CMK (cell line): ENCODE data around the gene GOSR2.
"Not testable (repeated sequence)": the region's sequence is repeated elsewhere in the genome, so short reads cannot be mapped to it uniquely, and the experiment has no call there.

Experiments used
- DNase-seq: peaks from one replicate; pipeline ENCODE4 v3.0.0-alpha.2; 2010; ENCODE audit warnings: low read depth

Gene GOSR2

GRCh38 chr17:46894024-46894423 is 28.9 kb upstream of the GOSR2 start:
- no peak for DNase-seq

GRCh38 chr17:46894476-46895151 is 28.3 kb upstream of the GOSR2 start:
- DNase-seq = no peak

GRCh38 chr17:46895171-46895570 is 27.8 kb upstream of the GOSR2 start:
- no peak for DNase-seq

GRCh38 chr17:46896991-46897390 is 26.0 kb upstream of the GOSR2 start:
- no peak for DNase-seq

- no peak for DNase-seq
Observed at GRCh38 chr17:46898364-46898763, 24.6 kb upstream of the GOSR2 start.

- DNase-seq = no peak
Observed at GRCh38 chr17:46898860-46899259, 24.1 kb upstream of the GOSR2 start.

- DNase-seq = no peak
Observed at GRCh38 chr17:46901291-46901690, 21.7 kb upstream of the GOSR2 start.

GRCh38 chr17:46903762-46904672 is 18.9 kb upstream of the GOSR2 start:
- DNase-seq = no peak

- no peak for DNase-seq
Observed at GRCh38 chr17:46908068-46908737, 14.8 kb upstream of the GOSR2 start.

- DNase-seq = no peak
Observed at GRCh38 chr17:46910179-46910927, 12.6 kb upstream of the GOSR2 start.

- DNase-seq = no peak
Observed at GRCh38 chr17:46911311-46911710, 11.6 kb upstream of the GOSR2 start.

- DNase-seq = no peak
Observed at GRCh38 chr17:46915596-46915995, 7.4 kb upstream of the GOSR2 start.

- DNase-seq = no peak
Observed at GRCh38 chr17:46916211-46916610, 6.7 kb upstream of the GOSR2 start.

- DNase-seq = no peak
Observed at GRCh38 chr17:46916623-46917022, 6.3 kb upstream of the GOSR2 start.

- no peak for DNase-seq
Observed at GRCh38 chr17:46917041-46917440, 5.9 kb upstream of the GOSR2 start.

GRCh38 chr17:46917516-46917915 is 5.4 kb upstream of the GOSR2 start:
- DNase-seq = no peak

GRCh38 chr17:46921962-46922361 is 998 bp upstream of the GOSR2 start:
- DNase-seq = not testable (repeated sequence)

GRCh38 chr17:46922487-46922803 is 515 bp upstream of the GOSR2 start:
- no peak for DNase-seq

GRCh38 chr17:46925185-46925868 is 2.4 kb downstream of the GOSR2 start:
- DNase-seq = no peak

GRCh38 chr17:46928467-46929261 is 5.7 kb downstream of the GOSR2 start:
- no peak for DNase-seq

- no peak for DNase-seq
Observed at GRCh38 chr17:46929413-46929812, 6.5 kb downstream of the GOSR2 start.
